AG09309 (cell line): ENCODE data around the gene TMEM163.
"Not testable (repeated sequence)": the region's sequence is repeated elsewhere in the genome, so short reads cannot be mapped to it uniquely, and the experiment has no call there.

Experiments
- DNase-seq: peaks from one replicate; pipeline ENCODE4 v3.0.0-alpha.2; 2010; ENCODE audit warnings: low read depth
- H3K4me3 ChIP-seq: 2 replicates; pipeline ENCODE4 v1.5.1; 2011; ENCODE audit warnings: mild to moderate bottlenecking, low read depth, low read length, moderate library complexity; ENCODE audit not compliant: control insufficient read depth
- CTCF ChIP-seq: IDR thresholded peaks from 2 replicates; pipeline ENCODE4 v1.5.1; 2011; ENCODE audit warnings: mild to moderate bottlenecking, low read depth, low read length, inconsistent platforms; ENCODE audit not compliant: insufficient read depth, control insufficient read depth; ENCODE audit errors: missing control alignments

TMEM163 gene

GRCh38 chr2:134592377-134592776 is 126.4 kb downstream of the TMEM163 start:
- no peak for DNase-seq
- H3K4me3 ChIP-seq: no peak overlapping the region
- no peak for TF ChIP-seq CTCF

- H3K4me3 ChIP-seq: no peak overlapping the region
- TF ChIP-seq CTCF: no peak
- no peak for DNase-seq
Measured at GRCh38 chr2:134591526-134591925, 127.3 kb downstream of the TMEM163 start.

- H3K4me3 ChIP-seq: no peak overlapping the region
- TF ChIP-seq CTCF: no peak
- DNase-seq: no peak
Measured at GRCh38 chr2:134590679-134591078, 128.1 kb downstream of the TMEM163 start.

- H3K4me3 ChIP-seq, DNase-seq: not testable (repeated sequence)
Measured at GRCh38 chr2:134589171-134590083, 129.4 kb downstream of the TMEM163 start.

GRCh38 chr2:134588556-134588955 is 130.2 kb downstream of the TMEM163 start:
- no peak for DNase-seq
- H3K4me3 ChIP-seq: no peak overlapping the region
- TF ChIP-seq CTCF: no peak

GRCh38 chr2:134586326-134586965 is 132.4 kb downstream of the TMEM163 start:
- TF ChIP-seq CTCF: no peak
- no peak for DNase-seq
- H3K4me3 ChIP-seq: no peak overlapping the region

- no peak for TF ChIP-seq CTCF
- no peak overlapping the region for H3K4me3 ChIP-seq
- no peak for DNase-seq
Measured at GRCh38 chr2:134583997-134584520, 134.7 kb downstream of the TMEM163 start.
